ENCODE measurements around the gene TACSTD2. TPM values are rescaled to one million over a fixed set of nuclear protein-coding genes. Genes with fewer than 3 reads are reported as not detected.
"Not testable (repeated sequence)": the region's sequence is repeated elsewhere in the genome, so short reads cannot be mapped to it uniquely, and the experiment has no call there.

Gene TACSTD2
- total RNA-seq (2022) (25.6 and 31.9 TPM in 2 replicates), Bru-seq, nascent RNA (percentile 79 among the genes with signal in this experiment), BruChase-seq, experiment 1, labeled RNA remaining after a 2-hour chase (percentile 96 among the genes with signal in this experiment), BruChase-seq, experiment 2, labeled RNA remaining after a 6-hour chase (percentile 98 among the genes with signal in this experiment)
- long read RNA-seq, transcript TACSTD2-201 (1 exons, 2,351 nt): major isoform, 87 of 87 reads
- long read RNA-seq, partial matches to known transcripts: 0 of 87 reads
- long read RNA-seq, other reads (novel, unspliced or antisense): 0 of 87 reads

- ChIA-PET CTCF (interaction anchor here (0.6 to 1.1 kb wide), 2 partner anchors 75 to 143 kb away, joined by 3 read pairs; no protein-coding TSS in a partner anchor), POLR2A (interaction anchor here (0.6 to 0.7 kb wide), 4 partner anchors 8 to 88 kb away, joined by 3 to 4 read pairs (median 4); partner anchors contain the start of gene OMA1)
- no peaks in the 10 kb centered on the region for H3K27me3 ChIP-seq (replicated peaks; ENCODE audit: control insufficient read depth, insufficient read depth, low read length)
- BruUV-seq (replicated peaks): no TSS peak
- no peak for TF ChIP-seq CTCF (IDR thresholded peaks at IDR 0.05; ENCODE audit: insufficient read depth in 1 of 2, low read depth in 1 of 2, low read length in 1 of 2, severe bottlenecking in 1 of 2, unreplicated experiment in 1 of 2)
- peak; percentile 87 for DNase-seq
- Mint-ChIP-seq H3K36me3 (ENCODE audit: insufficient read depth, unreplicated experiment) (peaks cover 27% of the 10 kb centered on the region), H3K27me3 (ENCODE audit: insufficient read depth, unreplicated experiment) (no peaks in the 10 kb centered on the region), H3K27ac (ENCODE audit: unreplicated experiment) (peak within 1 kb of the TSS; percentile 91), H3K4me1 (ENCODE audit: low read depth, unreplicated experiment) (no peaks in the 10 kb centered on the region), H3K9me3 (ENCODE audit: unreplicated experiment) (no peaks in the 10 kb centered on the region), H3K4me3 (ENCODE audit: unreplicated experiment) (peak within 1 kb of the TSS; percentile 85)
- H3K9me3 ChIP-seq: no peaks in the 10 kb centered on the region
- intact Hi-C loops (cut with micrococcal nuclease; ENCODE audit: unreplicated experiment): loop anchor here (1.0 to 2.0 kb wide), 3 partner anchors 30 to 75 kb away; partner anchors contain the start of gene OMA1
- H3K4me3 ChIP-seq (ENCODE audit: low read depth, low read length): peak within 1 kb of the TSS; percentile 66
- H3K4me1 ChIP-seq: peaks cover 7% of the 10 kb centered on the region; the same call in 1 of the 2 replicates
- H3K36me3 ChIP-seq (ENCODE audit: control insufficient read depth, insufficient read depth, low read length): no peaks in the 10 kb centered on the region
Observed at GRCh38 chr1:58576727-58577653, at the start of gene TACSTD2. Gene TACSTD2, minus strand, starts transcription at chr1:58577252. Its CDS starts 96 bp downstream, at chr1:58577156.

- Mint-ChIP-seq H3K4me1 (ENCODE audit: low read depth, unreplicated experiment) (peaks cover 32% of the 10 kb centered on the region), H3K36me3 (ENCODE audit: insufficient read depth, unreplicated experiment) (no peaks in the 10 kb centered on the region), H3K4me3 (ENCODE audit: unreplicated experiment) (no peak overlapping the region), H3K27me3 (ENCODE audit: insufficient read depth, unreplicated experiment) (no peaks in the 10 kb centered on the region), H3K27ac (ENCODE audit: unreplicated experiment) (no peak overlapping the region), H3K9me3 (ENCODE audit: unreplicated experiment) (peaks cover 8% of the 10 kb centered on the region)
- Histone ChIP-seq H3K9me3 (no peaks in the 10 kb centered on the region), H3K4me3 (ENCODE audit: low read depth, low read length) (no peak overlapping the region), H3K36me3 (ENCODE audit: control insufficient read depth, insufficient read depth, low read length) (no peaks in the 10 kb centered on the region), H3K27me3 (replicated peaks; ENCODE audit: control insufficient read depth, insufficient read depth, low read length) (no peaks in the 10 kb centered on the region), H3K4me1 (peaks cover 19% of the 10 kb centered on the region)
- TF ChIP-seq CTCF (IDR thresholded peaks at IDR 0.05; ENCODE audit: insufficient read depth in 1 of 2, low read depth in 1 of 2, low read length in 1 of 2, severe bottlenecking in 1 of 2, unreplicated experiment in 1 of 2): no peak
- intact Hi-C loops (cut with micrococcal nuclease; ENCODE audit: unreplicated experiment): no loop called here
- BruUV-seq (replicated peaks): no TSS peak
- ChIA-PET POLR2A (no interaction called here), CTCF (no interaction called here)
- DNase-seq: no peak
Observed at GRCh38 chr1:58626293-58626692, 49.2 kb upstream of the TACSTD2 start.

DNA sequence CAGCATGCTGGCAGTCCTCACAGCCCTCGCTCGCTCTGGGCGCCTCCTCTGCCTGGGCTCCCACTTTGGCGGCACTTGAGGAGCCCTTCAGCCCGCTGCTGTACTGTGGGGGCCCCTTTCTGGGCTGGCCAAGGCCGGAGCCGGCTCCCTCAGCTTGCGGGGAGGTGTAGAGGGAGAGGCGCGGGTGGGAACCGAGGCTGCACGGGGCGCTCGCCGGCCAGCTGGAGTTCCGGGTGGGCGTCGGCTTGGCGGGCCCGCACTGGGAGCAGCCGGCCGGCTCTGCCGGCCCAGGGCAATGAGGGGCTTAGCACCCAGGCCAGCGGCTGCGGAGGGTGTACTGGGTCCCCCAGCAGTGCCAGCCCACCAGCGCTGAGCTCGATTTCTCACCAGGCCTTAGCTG lies 46.2 kb upstream of the TACSTD2 start:
- H3K9me3 ChIP-seq; CTCF ChIA-PET; H3K9me3 Mint-ChIP-seq (ENCODE audit: unreplicated experiment); H3K27ac Mint-ChIP-seq (ENCODE audit: unreplicated experiment); H3K36me3 Mint-ChIP-seq (ENCODE audit: insufficient read depth, unreplicated experiment); H3K36me3 ChIP-seq (ENCODE audit: control insufficient read depth, insufficient read depth, low read length); H3K27me3 Mint-ChIP-seq (ENCODE audit: insufficient read depth, unreplicated experiment); intact Hi-C loops (cut with micrococcal nuclease; ENCODE audit: unreplicated experiment); H3K4me3 Mint-ChIP-seq (ENCODE audit: unreplicated experiment); H3K27me3 ChIP-seq (replicated peaks; ENCODE audit: control insufficient read depth, insufficient read depth, low read length); BruUV-seq (replicated peaks); H3K4me3 ChIP-seq (ENCODE audit: low read depth, low read length); DNase-seq; POLR2A ChIA-PET: not testable (repeated sequence)
- H3K4me1 ChIP-seq: peaks cover 24% of the 10 kb centered on the region
- H3K4me1 Mint-ChIP-seq (ENCODE audit: low read depth, unreplicated experiment): peaks cover 33% of the 10 kb centered on the region

Data from Caco-2 (cell line).